ENCODE measurements around the gene GPR157. TPM values are rescaled to one million over a fixed set of nuclear protein-coding genes. Genes with fewer than 3 reads are reported as not detected.

GPR157 gene
- polyA plus RNA-seq, 1 donor = 0.68 TPM

- no peak for DNase-seq (ENCODE audit: low read depth)
These were observed 66.1 kb downstream of the GPR157 start for GRCh38 chr1:9062846-9063245.

GRCh38 chr1:9062021-9062471 lies 66.9 kb downstream of the GPR157 start:
- DNase-seq (ENCODE audit: low read depth) = no peak

GRCh38 chr1:9061252-9061960 lies 67.5 kb downstream of the GPR157 start:
- DNase-seq (ENCODE audit: low read depth) = no peak

- no peak for DNase-seq (ENCODE audit: low read depth)
These were observed 68.8 kb downstream of the GPR157 start for GRCh38 chr1:9059891-9060744.

GRCh38 chr1:9058465-9058864 lies 70.4 kb downstream of the GPR157 start:
- DNase-seq (ENCODE audit: low read depth) = no peak

- DNase-seq (ENCODE audit: low read depth) = no peak
These were observed 71.1 kb downstream of the GPR157 start for GRCh38 chr1:9057851-9058250.

- DNase-seq (ENCODE audit: low read depth) = no peak
These were observed 76.4 kb downstream of the GPR157 start for GRCh38 chr1:9052272-9053049.

- DNase-seq (ENCODE audit: low read depth) = no peak
These were observed 77.5 kb downstream of the GPR157 start for GRCh38 chr1:9051379-9051778.

- no peak for DNase-seq (ENCODE audit: low read depth)
These were observed 78.1 kb downstream of the GPR157 start for GRCh38 chr1:9050803-9051202.

Other genes starting within 250 kb of the GPR157 start
- not detected for gene CA6, start 183.2 kb downstream of the GPR157 start, polyA plus RNA-seq (ENCODE audit: insufficient read length)
- gene SLC2A7, start 102.7 kb downstream of the GPR157 start, polyA plus RNA-seq (ENCODE audit: insufficient read length) = not detected
- gene SLC2A5, start 59.5 kb downstream of the GPR157 start, polyA plus RNA-seq (ENCODE audit: insufficient read length) = 10.9 TPM
- 31.0 TPM for gene H6PD, start 105.7 kb upstream of the GPR157 start, polyA plus RNA-seq (ENCODE audit: insufficient read length)
- gene SPSB1, start 163.8 kb upstream of the GPR157 start, polyA plus RNA-seq (ENCODE audit: insufficient read length) = 5.7 TPM

Data from forelimb muscle (tissue), 1 donor.